K562 (cell line): ENCODE results near the gene KCNH2. TPM values are rescaled to one million over a fixed set of nuclear protein-coding genes. Genes with fewer than 3 reads are reported as not detected.

ENCODE experiments used
- CBFA2T2 ChIP-seq: fragments of 450-650 bp; conservative IDR thresholded peaks from 2 replicates; pipeline ENCODE4 v1.6.1; 2017; ENCODE audit warnings: mild to moderate bottlenecking
- CEBPG ChIP-seq, 3 experiments: fragments of 200-800 bp in 1 of 3; sonication (Bioruptor generic) in 1 of 3; sonication (generic) in 1 of 3; formaldehyde crosslinking in 1 of 3; IDR thresholded peaks in 2 of 3; conservative IDR thresholded peaks in 1 of 3; 2 replicates each; pipeline versions ENCODE4 v1.6.1 to v1.8.0; 2016 to 2022; ENCODE audit warnings: missing compliant biosample characterization in 2 of 3, missing genetic modification characterization in 2 of 3, mild to moderate bottlenecking in 1 of 3, missing genetic modification reagents in 1 of 3
- L3MBTL2 ChIP-seq: fragments of 450-650 bp; IDR thresholded peaks from 2 replicates; pipeline ENCODE4 v1.6.1; 2016; ENCODE audit warnings: mild to moderate bottlenecking, moderate library complexity
- PHF8 ChIP-seq: fragments of 200-600 bp; sonication (generic); IDR thresholded peaks from 2 replicates; pipeline ENCODE4 v1.6.1; 2012; ENCODE audit warnings: mixed run types, mild to moderate bottlenecking, inconsistent platforms, low read length, moderate library complexity, borderline replicate concordance
- SMAD2 ChIP-seq: fragments of 150-350 bp; IDR thresholded peaks from 2 replicates; pipeline ENCODE4 v1.6.1; 2014; ENCODE audit warnings: low read depth, mild to moderate bottlenecking, low read length
- TCF3 ChIP-seq: sonication (generic); formaldehyde crosslinking; IDR thresholded peaks from 2 replicates; pipeline ENCODE4 v1.4.0; 2020; ENCODE audit warnings: mild to moderate bottlenecking, missing genetic modification reagents
- YY1 ChIP-seq, 3 experiments: IDR thresholded peaks; 2 replicates each; pipeline ENCODE4 v1.6.1; 2011; ENCODE audit warnings: low read length in 2 of 3, mild to moderate bottlenecking in 2 of 3, moderate library complexity in 2 of 3, borderline replicate concordance in 1 of 3, control low read depth in 1 of 3, low read depth in 1 of 3; ENCODE audit not compliant: insufficient read depth in 3 of 3, insufficient replicate concordance in 2 of 3, control insufficient read depth in 1 of 3, insufficient read length in 1 of 3; ENCODE audit errors: extremely low read depth in 1 of 3
- ZKSCAN1 ChIP-seq: fragments of 150-350 bp; IDR thresholded peaks from 2 replicates; pipeline ENCODE4 v1.6.1; 2016; ENCODE audit warnings: low read depth, low read length
- polyA plus RNA-seq, 8 experiments: library from polyadenylated mRNA; depleted of rRNA in 4 of 8; stranded (reverse) in 5 of 8; unstranded in 3 of 8; fragments of >200 nt; fragmentation: Nextera tagmentation in 2 of 8; fragmentation: Illumina TruSeq in 1 of 8; extraction: Ambion mirVana in 2 of 8; extraction: Trizol in 1 of 8; gene quantifications; 2 replicates each; pipeline versions ENCODE4 v1.2.1 to v1.2.3, GENCODE V29; 2011 to 2014; ENCODE audit warnings: inconsistent platforms in 1 of 8, missing spikeins in 1 of 8
- total RNA-seq, 7 experiments: library from RNA; depleted of rRNA in 6 of 7; stranded (reverse); fragments of >200 nt in 6 of 7; fragmentation: Illumina TruSeq in 2 of 7; extraction: Trizol in 2 of 7; gene quantifications; 2 replicates each; pipeline versions ENCODE4 v1.2.1 to v1.2.3, GENCODE V29; 2011 to 2021; ENCODE audit warnings: low replicate concordance in 1 of 7
- TF ChIP-seq, protein P1 (sequence below): sonication (generic); formaldehyde crosslinking; IDR thresholded peaks from 2 replicates; pipeline ENCODE4 v1.8.0; 2022; ENCODE audit warnings: missing genetic modification reagents, mild to moderate bottlenecking, moderate library complexity, borderline replicate concordance
- TF ChIP-seq, protein P2 (sequence below): sonication (generic); formaldehyde crosslinking; IDR thresholded peaks from 2 replicates; pipeline ENCODE4 v1.8.0; 2023; ENCODE audit warnings: missing genetic modification reagents, mild to moderate bottlenecking, borderline replicate concordance
- TF ChIP-seq, protein P3 (sequence below): sonication (generic); IDR thresholded peaks from 2 replicates; pipeline ENCODE4 v1.6.1; 2016
- TF ChIP-seq, protein P4 (sequence below): sonication (generic); formaldehyde crosslinking; IDR thresholded peaks from 2 replicates; pipeline ENCODE4 v1.9.0; 2022; ENCODE audit warnings: mild to moderate bottlenecking, missing genetic modification reagents
- TF ChIP-seq, protein P5 (sequence below): fragments of 450-650 bp; IDR thresholded peaks from 2 replicates; pipeline ENCODE4 v1.6.1; 2016; ENCODE audit warnings: missing biosample characterization, missing genetic modification characterization

KCNH2 gene
- total and polyA plus RNA-seq, 9 of the 15 experiments (the other 6 are each of a cell fraction or from before 2014, with no cell fraction given), result 18.1 to 368 (median 218) TPM

DNA sequence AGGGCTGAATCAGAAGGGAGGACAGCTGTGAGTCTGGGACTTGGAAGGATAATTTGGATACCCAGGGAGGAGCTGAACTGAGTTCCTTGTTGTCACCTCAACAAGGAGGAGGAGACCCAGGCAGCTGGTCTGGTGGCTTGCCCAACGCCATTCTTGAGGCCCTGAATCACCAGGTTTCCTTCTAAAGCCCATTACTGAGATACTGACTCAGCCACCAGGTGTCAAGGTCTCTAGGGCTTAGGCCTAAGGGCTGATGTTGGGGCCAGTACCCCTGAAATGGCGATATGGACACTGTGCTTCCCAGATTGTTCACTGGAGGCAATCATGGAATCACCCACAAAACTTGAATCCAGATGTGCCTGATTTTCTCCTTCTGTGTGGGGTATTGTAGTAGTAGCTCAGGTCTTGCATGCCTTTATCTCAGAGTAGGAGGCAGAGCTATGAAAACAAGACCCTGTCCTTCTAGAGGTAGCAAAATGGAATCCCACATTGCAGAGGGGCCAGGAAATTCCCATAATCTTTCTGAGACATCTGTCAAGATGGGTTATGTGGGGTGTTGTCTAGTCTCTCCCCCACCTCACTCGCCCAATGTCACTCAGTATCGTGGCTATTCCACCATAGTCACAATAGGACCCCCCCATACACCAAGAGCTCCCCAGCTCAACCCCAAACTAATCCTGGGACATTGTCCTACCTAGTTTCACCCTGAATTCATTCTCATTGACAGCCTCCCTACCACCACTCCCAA lies 48.0 kb upstream of the KCNH2 start (continued):
- TF ChIP-seq, protein P1, sequence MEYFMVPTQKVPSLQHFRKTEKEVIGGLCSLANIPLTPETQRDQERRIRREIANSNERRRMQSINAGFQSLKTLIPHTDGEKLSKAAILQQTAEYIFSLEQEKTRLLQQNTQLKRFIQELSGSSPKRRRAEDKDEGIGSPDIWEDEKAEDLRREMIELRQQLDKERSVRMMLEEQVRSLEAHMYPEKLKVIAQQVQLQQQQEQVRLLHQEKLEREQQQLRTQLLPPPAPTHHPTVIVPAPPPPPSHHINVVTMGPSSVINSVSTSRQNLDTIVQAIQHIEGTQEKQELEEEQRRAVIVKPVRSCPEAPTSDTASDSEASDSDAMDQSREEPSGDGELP, result peak; percentile 36; the same call in 1 of the 2 replicates
- TF ChIP-seq CEBPG (CRISPR knock-in tag; IDR thresholded peaks at IDR 0.05) (peak; percentile 26; the same call in 1 of the 2 replicates), CEBPG (tag; conservative IDR thresholded peaks at IDR 0.05 in 1 of 2, IDR thresholded peaks at IDR 0.05 in 1 of 2) (no peak), L3MBTL2 (no peak), ZKSCAN1 (no peak), TCF3 (CRISPR knock-in tag) (peak; percentile 27; the same call in 1 of the 2 replicates), YY1 (IDR thresholded peaks at IDR 0.05; ENCODE audit: borderline replicate concordance in 1 of 3, control insufficient read depth in 1 of 3, extremely low read depth in 1 of 3, insufficient read depth in 3 of 3, insufficient read length in 1 of 3, insufficient replicate concordance in 2 of 3, low read depth in 1 of 3, low read length in 2 of 3) (peak in 1 of 3 experiments; percentile 63), SMAD2 (no peak), PHF8 (0 out of 2 replicates have a peak, but pooled peaks have one; percentile 15), CBFA2T2 (peak; percentile 60)
- TF ChIP-seq, protein P2, sequence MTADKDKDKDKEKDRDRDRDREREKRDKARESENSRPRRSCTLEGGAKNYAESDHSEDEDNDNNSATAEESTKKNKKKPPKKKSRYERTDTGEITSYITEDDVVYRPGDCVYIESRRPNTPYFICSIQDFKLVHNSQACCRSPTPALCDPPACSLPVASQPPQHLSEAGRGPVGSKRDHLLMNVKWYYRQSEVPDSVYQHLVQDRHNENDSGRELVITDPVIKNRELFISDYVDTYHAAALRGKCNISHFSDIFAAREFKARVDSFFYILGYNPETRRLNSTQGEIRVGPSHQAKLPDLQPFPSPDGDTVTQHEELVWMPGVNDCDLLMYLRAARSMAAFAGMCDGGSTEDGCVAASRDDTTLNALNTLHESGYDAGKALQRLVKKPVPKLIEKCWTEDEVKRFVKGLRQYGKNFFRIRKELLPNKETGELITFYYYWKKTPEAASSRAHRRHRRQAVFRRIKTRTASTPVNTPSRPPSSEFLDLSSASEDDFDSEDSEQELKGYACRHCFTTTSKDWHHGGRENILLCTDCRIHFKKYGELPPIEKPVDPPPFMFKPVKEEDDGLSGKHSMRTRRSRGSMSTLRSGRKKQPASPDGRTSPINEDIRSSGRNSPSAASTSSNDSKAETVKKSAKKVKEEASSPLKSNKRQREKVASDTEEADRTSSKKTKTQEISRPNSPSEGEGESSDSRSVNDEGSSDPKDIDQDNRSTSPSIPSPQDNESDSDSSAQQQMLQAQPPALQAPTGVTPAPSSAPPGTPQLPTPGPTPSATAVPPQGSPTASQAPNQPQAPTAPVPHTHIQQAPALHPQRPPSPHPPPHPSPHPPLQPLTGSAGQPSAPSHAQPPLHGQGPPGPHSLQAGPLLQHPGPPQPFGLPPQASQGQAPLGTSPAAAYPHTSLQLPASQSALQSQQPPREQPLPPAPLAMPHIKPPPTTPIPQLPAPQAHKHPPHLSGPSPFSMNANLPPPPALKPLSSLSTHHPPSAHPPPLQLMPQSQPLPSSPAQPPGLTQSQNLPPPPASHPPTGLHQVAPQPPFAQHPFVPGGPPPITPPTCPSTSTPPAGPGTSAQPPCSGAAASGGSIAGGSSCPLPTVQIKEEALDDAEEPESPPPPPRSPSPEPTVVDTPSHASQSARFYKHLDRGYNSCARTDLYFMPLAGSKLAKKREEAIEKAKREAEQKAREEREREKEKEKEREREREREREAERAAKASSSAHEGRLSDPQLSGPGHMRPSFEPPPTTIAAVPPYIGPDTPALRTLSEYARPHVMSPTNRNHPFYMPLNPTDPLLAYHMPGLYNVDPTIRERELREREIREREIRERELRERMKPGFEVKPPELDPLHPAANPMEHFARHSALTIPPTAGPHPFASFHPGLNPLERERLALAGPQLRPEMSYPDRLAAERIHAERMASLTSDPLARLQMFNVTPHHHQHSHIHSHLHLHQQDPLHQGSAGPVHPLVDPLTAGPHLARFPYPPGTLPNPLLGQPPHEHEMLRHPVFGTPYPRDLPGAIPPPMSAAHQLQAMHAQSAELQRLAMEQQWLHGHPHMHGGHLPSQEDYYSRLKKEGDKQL (CRISPR knock-in tag), result no peak
- TF ChIP-seq, protein P3, sequence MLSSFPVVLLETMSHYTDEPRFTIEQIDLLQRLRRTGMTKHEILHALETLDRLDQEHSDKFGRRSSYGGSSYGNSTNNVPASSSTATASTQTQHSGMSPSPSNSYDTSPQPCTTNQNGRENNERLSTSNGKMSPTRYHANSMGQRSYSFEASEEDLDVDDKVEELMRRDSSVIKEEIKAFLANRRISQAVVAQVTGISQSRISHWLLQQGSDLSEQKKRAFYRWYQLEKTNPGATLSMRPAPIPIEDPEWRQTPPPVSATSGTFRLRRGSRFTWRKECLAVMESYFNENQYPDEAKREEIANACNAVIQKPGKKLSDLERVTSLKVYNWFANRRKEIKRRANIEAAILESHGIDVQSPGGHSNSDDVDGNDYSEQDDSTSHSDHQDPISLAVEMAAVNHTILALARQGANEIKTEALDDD, result 0 out of 2 replicates have a peak, but pooled peaks have one; percentile 20
- TF ChIP-seq, protein P4, sequence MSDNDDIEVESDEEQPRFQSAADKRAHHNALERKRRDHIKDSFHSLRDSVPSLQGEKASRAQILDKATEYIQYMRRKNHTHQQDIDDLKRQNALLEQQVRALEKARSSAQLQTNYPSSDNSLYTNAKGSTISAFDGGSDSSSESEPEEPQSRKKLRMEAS, result peak; percentile 62
- TF ChIP-seq, protein P5, sequence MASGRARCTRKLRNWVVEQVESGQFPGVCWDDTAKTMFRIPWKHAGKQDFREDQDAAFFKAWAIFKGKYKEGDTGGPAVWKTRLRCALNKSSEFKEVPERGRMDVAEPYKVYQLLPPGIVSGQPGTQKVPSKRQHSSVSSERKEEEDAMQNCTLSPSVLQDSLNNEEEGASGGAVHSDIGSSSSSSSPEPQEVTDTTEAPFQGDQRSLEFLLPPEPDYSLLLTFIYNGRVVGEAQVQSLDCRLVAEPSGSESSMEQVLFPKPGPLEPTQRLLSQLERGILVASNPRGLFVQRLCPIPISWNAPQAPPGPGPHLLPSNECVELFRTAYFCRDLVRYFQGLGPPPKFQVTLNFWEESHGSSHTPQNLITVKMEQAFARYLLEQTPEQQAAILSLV (tag), result peak; percentile 9; the same call in 1 of the 2 replicates
